ENCODE data around the gene COX7A1. TPM values are rescaled to one million over a fixed set of nuclear protein-coding genes. Genes with fewer than 3 reads are reported as not detected.

Gene COX7A1
- polyA plus RNA-seq, 1 donor from 2014 or later = not detected

- no peaks in the 10 kb centered on the region for H3K9me2 ChIP-seq (ENCODE audit: insufficient read depth, low read length)
- H4K20me1 ChIP-seq (ENCODE audit: insufficient read depth) = no peaks in the 10 kb centered on the region
- H3K27ac ChIP-seq (ENCODE audit: low read length) = peak overlapping the region; percentile 89
- peaks cover 13% of the 10 kb centered on the region for H3K36me3 ChIP-seq (ENCODE audit: insufficient read depth, low read length)
- H3K79me2 ChIP-seq (replicated peaks; ENCODE audit: insufficient read depth, low read length) = peaks cover 9% of the 10 kb centered on the region
- no peak overlapping the region for H2AFZ ChIP-seq (ENCODE audit: low read depth, low read length)
- H3K27me3 ChIP-seq (ENCODE audit: insufficient read depth, low read depth, low read length) = no peaks in the 10 kb centered on the region
- TF ChIP-seq EP300 (conservative IDR thresholded peaks at IDR 0.05; ENCODE audit: poor library complexity, severe bottlenecking) = no peak
- TF ChIP-seq RAD21 (conservative IDR thresholded peaks at IDR 0.05) = no peak
- peak; percentile 74 for TF ChIP-seq POLR2AphosphoS5 (IDR thresholded peaks at IDR 0.05)
- no peak for TF ChIP-seq CTCF (IDR thresholded peaks at IDR 0.05; ENCODE audit: poor library complexity, severe bottlenecking)
- TF ChIP-seq MXI1 (conservative IDR thresholded peaks at IDR 0.05; ENCODE audit: poor library complexity, severe bottlenecking) = no peak
- peak; percentile 31 for TF ChIP-seq REST (IDR thresholded peaks at IDR 0.05; ENCODE audit: borderline replicate concordance)
- TF ChIP-seq TAF1 (IDR thresholded peaks at IDR 0.05; ENCODE audit: low read depth) = peak; percentile 15
- no peak for TF ChIP-seq SMC3 (conservative IDR thresholded peaks at IDR 0.05; ENCODE audit: poor library complexity)
- TF ChIP-seq EZH2 (IDR thresholded peaks at IDR 0.05; ENCODE audit: borderline replicate concordance, insufficient read depth, low read length, poor library complexity, severe bottlenecking) = no peak
- no peak overlapping the region for H3K4me2 ChIP-seq (ENCODE audit: low read length)
- H3K9ac ChIP-seq (ENCODE audit: low read length) = peak overlapping the region; percentile 92
- H3F3A ChIP-seq (ENCODE audit: insufficient read depth, low read length, poor library complexity, severe bottlenecking) = no peaks in the 10 kb centered on the region
- no peaks in the 10 kb centered on the region for H3K9me3 ChIP-seq (ENCODE audit: low read length)
- H3K4me3 ChIP-seq (ENCODE audit: low read length) = peak overlapping the region; percentile 98
Observed at GRCh38 chr19:36141039-36141927, 11.0 kb downstream of the COX7A1 start.

GRCh38 chr19:36140304-36141038 is 11.8 kb downstream of the COX7A1 start:
- H4K20me1 ChIP-seq (ENCODE audit: insufficient read depth) = no peaks in the 10 kb centered on the region
- peak overlapping the region; percentile 76 for H2AFZ ChIP-seq (ENCODE audit: low read depth, low read length)
- TF ChIP-seq EP300 (conservative IDR thresholded peaks at IDR 0.05; ENCODE audit: poor library complexity, severe bottlenecking) = no peak
- peak; percentile 11 for TF ChIP-seq TAF1 (IDR thresholded peaks at IDR 0.05; ENCODE audit: low read depth)
- peak overlapping the region; percentile 44 for H3K4me2 ChIP-seq (ENCODE audit: low read length)
- H3F3A ChIP-seq (ENCODE audit: insufficient read depth, low read length, poor library complexity, severe bottlenecking) = no peaks in the 10 kb centered on the region
- no peaks in the 10 kb centered on the region for H3K27me3 ChIP-seq (ENCODE audit: insufficient read depth, low read depth, low read length)
- peak overlapping the region; percentile 89 for H3K27ac ChIP-seq (ENCODE audit: low read length)
- no peaks in the 10 kb centered on the region for H3K9me2 ChIP-seq (ENCODE audit: insufficient read depth, low read length)
- peaks cover 9% of the 10 kb centered on the region for H3K79me2 ChIP-seq (replicated peaks; ENCODE audit: insufficient read depth, low read length)
- peaks cover 5% of the 10 kb centered on the region for H3K36me3 ChIP-seq (ENCODE audit: insufficient read depth, low read length)
- H3K4me3 ChIP-seq (ENCODE audit: low read length) = peak overlapping the region; percentile 98
- H3K9me3 ChIP-seq (ENCODE audit: low read length) = no peaks in the 10 kb centered on the region
- peak overlapping the region; percentile 92 for H3K9ac ChIP-seq (ENCODE audit: low read length)
